Choroid plexus epithelial cell (primary cell): ENCODE results near the gene SLC9A3.

Source experiments
- DNase-seq: peaks from one replicate; pipeline ENCODE4 v3.0.0-alpha.2; 2010; ENCODE audit warnings: low read depth
- H3K4me3 ChIP-seq: 2 replicates; pipeline ENCODE4 v1.5.1; 2011; ENCODE audit warnings: low read depth, mild to moderate bottlenecking, control low read depth, low read length, moderate library complexity
- TF ChIP-seq, protein P1 (sequence below): conservative IDR thresholded peaks from 2 replicates; pipeline ENCODE4 v1.5.1; 2011; ENCODE audit warnings: low read depth, mild to moderate bottlenecking, control low read depth, inconsistent platforms, low read length, moderate library complexity

Gene SLC9A3

DNA sequence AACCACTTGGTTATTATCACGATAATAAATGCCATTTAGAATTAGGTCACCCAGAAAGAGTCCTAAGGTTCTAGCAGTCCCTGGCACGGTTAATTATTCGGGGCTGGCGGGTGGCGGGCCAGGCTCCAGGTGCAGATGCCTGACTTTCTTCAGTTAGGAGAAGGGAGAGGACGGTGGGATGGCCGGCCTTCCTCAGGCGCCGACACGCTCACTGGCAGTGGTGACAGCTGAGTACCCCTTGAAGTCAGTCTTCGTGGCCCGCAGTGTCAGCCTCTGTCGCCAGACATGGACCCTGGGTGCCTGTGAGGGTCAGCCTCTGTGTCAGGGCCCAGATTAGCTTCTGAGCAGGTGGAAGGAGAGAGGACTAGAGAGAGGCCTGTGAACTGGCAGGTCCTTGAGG, 102.3 kb downstream of the SLC9A3 start:
- TF ChIP-seq, protein P1, sequence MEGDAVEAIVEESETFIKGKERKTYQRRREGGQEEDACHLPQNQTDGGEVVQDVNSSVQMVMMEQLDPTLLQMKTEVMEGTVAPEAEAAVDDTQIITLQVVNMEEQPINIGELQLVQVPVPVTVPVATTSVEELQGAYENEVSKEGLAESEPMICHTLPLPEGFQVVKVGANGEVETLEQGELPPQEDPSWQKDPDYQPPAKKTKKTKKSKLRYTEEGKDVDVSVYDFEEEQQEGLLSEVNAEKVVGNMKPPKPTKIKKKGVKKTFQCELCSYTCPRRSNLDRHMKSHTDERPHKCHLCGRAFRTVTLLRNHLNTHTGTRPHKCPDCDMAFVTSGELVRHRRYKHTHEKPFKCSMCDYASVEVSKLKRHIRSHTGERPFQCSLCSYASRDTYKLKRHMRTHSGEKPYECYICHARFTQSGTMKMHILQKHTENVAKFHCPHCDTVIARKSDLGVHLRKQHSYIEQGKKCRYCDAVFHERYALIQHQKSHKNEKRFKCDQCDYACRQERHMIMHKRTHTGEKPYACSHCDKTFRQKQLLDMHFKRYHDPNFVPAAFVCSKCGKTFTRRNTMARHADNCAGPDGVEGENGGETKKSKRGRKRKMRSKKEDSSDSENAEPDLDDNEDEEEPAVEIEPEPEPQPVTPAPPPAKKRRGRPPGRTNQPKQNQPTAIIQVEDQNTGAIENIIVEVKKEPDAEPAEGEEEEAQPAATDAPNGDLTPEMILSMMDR: no peak
- DNase-seq: no peak
- H3K4me3 ChIP-seq: no peak overlapping the region

DNA sequence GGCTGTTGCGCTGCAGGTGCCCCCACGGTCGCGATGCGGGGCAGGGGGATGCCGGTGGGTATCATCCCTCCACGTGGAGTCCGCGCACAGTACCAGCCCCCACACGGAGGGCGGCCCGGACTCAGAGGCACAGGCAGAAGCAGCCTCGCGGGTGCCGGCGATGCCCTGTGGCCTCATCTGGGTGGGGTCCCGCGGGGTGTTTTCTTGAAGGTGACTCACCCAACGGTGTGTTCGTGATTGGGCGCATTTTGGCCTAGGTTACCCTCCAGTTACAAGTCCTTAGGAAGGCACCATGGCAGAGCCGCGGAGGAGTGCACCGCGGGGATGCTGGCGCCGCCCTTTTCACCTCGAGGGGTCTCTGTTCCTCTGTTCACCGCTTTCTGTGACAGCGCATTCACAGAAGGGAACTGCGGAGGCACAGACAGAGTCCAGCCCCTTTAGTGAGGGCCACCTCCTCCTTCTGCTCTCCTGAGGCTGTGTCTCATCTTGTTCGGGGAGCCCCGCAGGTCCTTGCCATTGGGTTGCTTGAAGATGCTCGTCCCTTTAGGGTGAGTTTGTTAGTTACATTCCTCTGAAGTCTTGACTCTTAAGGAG, 102.9 kb downstream of the SLC9A3 start:
- H3K4me3 ChIP-seq: no peak overlapping the region
- DNase-seq: no peak
- TF ChIP-seq, protein P1: no peak

DNA sequence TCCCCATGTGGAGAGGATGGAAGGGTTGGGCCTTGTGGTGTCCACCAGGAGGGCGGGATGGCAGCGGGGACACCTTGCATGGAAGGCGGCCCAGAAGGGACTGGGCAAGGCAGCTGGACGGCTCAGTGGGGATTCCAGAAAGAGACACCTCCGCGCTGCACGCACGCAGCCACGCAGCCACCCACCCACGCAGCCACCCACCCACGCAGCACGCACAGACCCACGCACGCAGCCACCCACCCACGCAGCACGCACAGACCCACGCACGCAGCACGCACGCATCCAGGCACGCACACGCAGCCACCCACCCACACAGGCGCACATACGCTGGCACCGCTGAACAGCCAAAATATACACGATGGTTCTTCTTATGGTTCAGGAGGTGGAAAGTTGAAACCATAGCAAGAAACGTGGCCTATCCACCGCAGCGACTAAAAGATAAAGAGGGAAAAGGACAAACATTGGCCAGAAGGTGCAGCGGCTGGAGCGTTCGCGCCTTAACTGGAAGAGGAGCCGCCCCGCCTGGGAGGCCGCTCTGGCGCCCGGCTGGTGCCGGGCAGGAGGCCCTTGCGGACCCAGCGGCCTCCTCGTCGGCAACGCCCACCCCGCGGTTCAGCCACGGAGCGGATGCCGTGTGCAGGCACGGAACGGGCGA, 103.5 kb downstream of the SLC9A3 start:
- TF ChIP-seq, protein P1: no peak
- no peak overlapping the region for H3K4me3 ChIP-seq
- no peak for DNase-seq
